Stimulated activated naive CD4-positive, alpha-beta T cell (primary cell): Measurements from ENCODE around the gene PLAGL2.
"Not testable (repeated sequence)": the region's sequence is repeated elsewhere in the genome, so short reads cannot be mapped to it uniquely, and the experiment has no call there.

Source experiments
- DNase-seq, 6 experiments: peaks; one replicate each; lab custom pipeline; 2025; lab: John Stamatoyannopoulos, UW

Gene PLAGL2

DNA sequence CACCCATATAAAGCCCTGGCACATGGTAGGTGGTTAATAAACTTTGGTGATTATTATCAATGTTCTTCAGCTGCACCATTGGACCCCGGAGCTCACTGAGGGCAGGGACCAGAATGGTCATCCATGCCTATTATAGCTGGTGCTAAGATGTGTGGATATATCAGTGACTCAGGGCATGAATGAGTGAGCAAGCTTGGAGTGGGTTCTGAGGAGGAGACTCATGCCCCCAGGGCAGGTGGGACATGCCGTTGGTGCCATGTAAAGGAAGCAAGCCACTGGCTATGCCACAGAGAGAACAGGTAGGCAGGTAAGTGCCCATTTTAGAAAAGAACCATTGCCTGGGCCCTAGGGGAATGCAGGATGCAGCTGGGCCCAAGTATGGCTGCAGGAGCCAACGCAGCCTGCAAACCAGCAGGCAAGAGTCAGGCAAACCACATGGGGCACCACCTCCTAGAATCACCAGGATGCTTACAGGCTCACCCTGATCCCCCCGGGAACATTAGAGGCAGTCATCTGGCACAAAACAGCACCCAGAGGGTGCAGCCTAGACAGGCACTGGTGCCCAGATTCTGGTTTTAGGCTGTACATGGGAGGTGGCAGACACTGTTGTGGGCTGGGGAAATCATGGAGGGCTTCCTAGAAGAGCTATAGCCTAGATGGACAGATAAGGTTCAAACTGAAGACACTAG is 23.5 kb downstream of the PLAGL2 start:
- DNase-seq = no peak

DNA sequence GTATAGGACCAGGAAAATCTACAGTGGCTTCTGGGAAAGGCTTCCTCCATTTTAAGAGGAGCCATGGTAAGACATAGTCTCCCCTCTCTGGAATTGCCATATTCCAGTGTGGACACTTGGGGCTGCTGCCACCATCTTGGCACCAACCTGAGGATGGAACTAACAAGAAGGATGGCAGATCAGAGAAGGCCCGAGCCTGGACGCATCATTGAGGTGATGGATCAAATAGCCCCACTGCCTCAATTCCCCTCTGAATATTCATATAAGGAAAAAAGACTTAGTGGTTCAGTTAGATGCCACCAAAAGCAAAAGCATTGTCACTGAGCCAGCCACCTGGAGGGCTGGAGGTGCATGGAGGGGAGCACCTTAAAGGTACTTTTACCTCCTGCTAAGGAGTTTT is 25.9 kb downstream of the PLAGL2 start:
- DNase-seq = no peak

DNA sequence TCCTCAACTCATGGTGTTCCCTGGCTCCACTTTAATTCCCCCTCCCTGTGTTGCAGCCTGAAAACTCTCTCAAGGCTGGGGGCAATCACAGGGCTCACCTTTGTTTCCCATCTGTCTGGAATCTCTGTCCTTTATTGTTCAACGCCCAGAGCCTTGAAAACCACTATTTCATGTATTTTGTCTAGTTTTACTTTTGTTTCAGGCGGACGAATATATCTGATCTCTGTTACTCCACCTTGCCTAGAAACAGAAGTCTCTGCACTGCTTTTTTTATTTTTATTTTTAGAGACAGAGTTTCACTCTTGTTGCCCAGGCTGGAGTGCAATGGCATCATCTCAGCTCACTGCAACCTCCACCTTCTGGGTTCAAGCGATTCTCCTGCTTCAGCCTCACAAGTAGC is 27.6 kb downstream of the PLAGL2 start:
- no peak for DNase-seq

DNA sequence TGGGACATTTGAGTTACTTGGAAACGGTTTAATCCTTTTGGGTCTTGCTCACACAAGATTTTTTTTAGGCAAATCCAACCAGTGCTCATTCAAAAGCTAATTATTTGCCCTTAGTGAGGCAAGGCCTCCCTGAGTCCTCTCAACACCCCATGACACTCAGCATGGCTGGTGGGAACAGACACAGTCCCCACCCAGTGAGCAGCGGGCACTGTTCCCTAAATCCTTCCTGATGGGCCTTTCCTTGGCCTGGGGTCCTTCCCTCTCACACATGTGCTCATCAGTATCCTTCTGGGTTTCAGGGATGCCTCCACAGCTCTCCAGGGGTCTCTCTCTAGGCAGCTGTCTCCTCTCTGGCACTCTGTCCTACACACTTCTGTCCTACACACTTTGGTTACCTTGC is 28.0 kb downstream of the PLAGL2 start:
- DNase-seq = no peak

DNA sequence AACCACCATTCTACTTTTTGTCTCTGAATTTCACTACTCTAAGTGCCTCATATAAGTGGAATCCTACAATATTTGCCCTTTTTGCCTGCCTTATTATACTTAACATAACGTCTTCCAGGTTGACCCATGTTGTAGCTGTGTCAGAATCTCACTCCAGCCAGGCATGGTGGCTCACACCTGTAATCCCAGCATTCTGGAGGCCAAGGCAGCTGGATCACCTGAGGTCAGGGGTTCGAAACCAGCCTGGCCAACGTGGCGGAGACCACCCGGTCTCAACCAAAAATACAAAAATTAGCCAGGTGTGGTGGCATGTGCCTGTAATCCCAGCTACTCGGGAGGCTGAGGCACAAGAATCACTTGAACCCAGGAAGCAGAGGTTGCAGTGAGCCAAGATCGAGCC is 29.8 kb downstream of the PLAGL2 start:
- DNase-seq = not testable (repeated sequence)

DNA sequence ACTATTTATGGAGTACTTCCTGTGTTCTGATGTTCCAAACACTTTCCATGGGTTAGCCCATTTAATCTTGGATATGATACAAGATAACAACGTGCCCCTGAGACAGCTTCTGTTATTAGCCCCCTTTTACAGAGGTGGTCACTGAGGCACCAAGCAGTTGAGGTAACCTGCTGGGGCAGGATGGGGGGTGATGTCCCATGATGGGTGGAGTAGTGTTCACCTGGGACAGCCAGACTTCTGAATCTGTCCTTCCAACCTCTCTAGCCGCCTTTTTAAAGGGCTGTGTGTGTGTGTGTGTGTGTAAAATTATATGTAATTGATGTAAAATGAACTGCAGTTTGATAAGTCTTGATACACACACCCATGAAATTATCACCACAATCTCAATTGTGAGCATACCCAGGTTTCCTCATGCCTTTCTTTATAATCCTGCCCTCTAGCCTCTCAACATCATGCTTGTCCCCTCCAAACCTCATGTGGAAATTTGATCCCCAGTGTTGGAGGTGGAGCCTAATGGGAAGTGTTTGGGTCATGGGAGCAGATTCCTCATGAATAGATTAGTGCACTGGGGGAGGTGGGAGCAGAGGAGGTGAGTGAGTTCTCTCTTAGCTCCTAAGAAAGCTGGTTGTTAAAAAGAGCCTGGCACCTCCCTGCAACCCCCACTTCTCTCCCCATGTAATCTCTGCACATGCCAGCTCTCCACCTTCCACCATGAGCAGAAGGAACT is 39.2 kb downstream of the PLAGL2 start:
- no peak for DNase-seq

DNA sequence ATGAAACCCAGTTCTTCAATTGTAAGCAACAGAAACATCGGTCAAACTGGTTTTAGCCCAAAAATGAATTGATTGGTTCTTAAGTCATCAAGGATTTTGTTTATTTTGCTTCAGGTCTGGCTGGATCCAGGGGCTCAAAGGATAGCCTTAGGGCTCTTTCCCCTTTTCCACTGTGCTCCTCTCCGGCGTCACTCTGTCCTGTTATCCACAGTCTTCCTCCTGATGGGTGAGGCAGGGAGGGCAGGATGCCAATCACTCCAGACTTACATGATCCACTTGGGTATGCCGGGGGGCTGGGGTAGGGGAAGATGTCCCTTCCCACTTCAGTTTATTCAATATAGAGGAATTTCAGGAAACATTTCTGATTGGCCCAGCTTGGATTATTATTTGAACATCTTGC is 40.0 kb downstream of the PLAGL2 start:
- DNase-seq = no peak

DNA sequence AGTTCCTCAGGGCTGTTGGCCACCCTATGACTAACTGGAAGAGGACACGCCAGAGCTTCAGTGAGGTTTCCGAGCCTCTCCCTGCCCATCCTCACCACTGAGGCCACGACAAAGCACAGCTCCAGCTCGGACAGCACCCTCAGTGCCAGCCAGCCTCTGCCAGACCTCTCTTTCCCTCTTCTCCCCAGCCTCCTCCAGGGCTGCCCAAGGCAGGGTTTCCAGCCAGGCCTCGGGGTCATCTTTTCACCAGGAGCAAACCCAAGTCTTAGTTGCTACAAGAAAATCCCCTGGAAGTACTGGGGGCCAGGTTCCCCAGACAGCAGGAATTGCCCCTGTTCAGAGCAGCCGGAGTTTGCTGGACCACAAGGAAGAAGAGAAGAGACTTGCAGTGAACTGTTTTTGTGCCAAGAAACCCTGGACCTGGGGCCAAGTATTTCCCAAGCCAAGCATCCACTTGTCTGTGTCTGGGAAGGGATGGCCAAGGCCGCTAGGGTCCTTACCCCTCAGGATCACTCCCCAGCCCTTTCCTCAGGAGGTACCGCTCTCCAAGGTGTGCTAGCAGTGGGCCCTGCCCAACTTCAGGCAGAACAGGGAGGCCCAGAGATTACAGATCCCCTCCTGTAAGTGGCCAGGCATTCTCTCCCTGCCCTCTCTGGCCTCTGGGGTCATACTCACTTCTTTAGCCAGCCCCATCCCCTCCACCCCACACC is 41.6 kb downstream of the PLAGL2 start:
- no peak for DNase-seq

DNA sequence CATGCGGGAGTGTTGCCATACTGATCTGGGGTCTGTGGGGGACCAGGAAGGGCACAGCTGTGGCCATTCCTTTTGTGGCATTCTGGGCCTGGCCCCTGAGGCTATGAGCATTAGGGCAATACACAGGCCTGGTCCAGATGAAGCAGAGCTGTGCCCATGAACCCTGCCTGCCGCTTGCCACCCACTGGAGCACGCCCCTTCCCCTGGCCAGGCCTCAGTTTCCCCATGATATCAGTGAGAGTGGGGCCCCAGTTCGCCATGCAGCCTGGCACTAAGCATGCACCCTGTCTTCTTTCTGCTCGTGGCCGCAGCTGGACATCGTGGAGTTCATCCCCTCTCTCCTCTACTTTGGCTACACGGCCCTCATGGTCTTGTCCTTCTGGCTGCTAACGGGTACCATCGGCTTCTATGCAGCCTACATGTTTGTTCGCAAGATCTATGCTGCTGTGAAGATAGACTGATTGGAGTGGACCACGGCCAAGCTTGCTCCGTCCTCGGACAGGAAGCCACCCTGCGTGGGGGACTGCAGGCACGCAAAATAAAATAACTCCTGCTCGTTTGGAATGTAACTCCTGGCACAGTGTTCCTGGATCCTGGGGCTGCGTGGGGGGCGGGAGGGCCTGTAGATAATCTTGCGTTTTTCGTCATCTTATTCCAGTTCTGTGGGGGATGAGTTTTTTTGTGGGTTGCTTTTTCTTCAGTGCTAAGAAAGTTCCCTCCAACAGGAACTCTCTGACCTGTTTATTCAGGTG is 42.4 kb downstream of the PLAGL2 start:
- no peak for DNase-seq

DNA sequence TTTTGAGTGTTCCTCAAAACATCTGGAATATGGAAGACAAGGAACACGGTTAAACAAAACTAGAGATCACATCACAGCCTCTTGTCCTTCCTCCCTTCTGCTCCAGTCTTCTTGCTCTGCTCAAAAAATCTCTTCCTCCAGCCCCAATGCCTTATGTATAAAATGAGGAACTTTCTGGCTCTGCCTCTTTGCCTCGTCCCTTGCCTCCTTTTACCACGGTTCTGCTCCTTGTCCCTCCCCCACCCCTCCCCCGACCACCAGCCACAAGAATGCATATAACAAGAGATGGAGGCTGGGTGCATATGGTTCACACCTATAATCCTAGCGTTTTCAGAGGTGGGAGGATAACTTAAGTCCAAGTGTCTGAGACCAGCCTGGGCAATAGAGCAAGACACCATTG is 43.6 kb downstream of the PLAGL2 start:
- no peak for DNase-seq

DNA sequence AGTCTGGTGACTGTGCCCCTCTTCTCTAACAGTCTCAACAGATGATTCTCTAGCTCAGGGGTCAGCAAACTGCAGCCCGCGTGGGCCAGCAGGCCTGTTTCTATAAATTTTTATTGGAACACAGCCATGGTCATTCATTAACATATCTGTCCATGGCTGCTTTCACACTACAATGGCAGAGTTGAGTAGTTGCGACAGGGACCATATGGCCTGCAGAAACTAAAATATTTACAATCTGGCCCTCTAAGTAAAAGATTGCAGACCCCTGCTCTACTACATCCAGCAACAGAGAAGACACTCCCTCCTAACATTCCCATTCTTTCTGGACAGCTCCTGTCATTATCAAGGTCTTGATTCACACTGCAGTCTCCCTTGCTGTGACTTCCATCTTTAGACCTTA is 45.2 kb downstream of the PLAGL2 start:
- no peak for DNase-seq

DNA sequence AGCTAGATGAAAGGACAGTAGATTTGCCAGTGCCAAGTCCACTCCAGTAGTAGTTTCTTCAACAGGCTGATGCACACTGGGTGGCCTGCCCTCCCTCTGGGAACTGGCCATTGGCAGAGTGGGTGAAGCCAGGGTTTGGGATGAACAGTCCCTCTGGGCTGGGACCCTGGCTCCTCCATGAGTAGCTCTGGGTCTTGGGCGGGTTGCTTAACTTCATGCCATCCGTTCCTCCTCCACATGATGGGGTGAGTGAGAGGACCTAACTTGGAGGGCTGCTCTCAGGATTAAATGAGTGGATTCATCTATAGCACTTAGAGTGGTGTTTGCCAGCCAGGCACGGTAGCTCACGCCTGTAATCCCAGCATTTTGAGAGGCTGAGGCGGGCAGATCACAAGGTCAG is 47.2 kb downstream of the PLAGL2 start:
- DNase-seq = no peak

DNA sequence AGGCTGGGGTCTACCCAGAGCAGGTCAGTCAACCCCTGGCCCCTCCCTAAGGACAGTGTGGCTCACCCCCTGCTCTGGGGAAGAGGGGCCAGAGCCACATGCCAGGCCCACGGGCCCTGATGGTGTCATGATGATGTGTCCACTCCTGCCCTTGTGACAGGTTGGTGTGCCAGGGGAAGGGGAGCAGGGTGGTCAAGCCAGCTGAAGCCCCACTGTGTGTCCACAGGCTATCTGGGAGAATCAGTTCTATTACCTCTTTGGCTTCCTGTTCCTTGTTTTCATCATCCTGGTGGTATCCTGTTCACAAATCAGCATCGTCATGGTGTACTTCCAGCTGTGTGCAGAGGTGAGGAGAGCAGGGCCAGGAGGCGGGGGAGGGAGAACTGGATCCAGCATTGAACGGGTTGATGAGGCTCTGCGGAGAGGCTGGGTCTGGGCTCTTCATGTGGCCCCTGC is 47.7 kb downstream of the PLAGL2 start:
- no peak for DNase-seq

DNA sequence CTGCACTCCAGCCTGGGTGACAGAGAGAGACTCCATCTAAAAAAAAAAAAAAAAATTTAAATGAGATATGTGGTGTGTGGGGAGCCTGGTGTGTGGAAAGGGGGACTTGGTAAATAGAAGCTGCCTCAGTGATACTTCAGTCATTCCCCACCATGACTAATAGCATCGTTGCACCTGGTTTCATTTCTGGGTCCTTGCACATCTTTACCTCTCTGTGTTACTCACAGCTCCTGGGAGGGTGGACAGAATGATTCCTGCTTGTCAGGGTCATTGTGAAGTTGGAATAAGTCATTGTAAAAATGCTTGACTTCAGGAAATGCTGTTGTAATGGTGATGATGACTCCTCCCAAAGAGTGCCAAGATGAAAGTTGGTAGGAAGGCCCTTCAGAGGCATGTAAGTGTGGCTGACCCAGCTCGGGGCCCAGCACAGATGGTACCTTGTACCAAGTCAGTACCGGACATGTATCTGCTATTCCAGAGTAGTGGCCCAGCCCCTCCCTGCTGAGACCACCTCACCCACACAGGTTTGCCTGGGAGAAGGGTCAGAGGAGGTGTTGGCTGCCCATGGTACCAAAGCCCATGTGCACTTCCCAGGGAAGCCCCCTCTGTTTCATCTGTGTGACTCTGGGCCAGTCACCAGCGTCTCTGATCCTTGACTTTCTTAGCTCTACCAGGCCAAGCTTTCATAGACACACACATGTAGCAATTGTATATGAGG is 48.4 kb downstream of the PLAGL2 start:
- no peak for DNase-seq

DNA sequence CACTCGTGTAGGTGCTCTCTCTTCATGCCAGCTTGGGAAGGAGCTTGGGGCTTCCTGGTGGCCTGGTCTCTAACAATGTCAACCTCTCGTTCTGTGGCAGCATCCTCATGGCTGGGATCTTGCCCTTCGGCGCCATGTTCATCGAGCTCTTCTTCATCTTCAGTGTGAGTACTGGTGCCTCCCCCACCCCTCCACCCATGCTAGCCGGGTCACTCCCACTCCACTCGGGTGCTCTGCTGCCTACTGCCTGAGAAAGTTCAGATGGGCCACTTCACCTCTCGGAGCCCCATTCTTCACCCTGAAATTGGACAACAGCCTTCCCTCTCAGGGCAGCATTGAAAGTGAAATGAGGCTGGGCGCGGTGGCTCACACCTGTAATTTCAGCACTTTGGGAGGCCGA is 49.2 kb downstream of the PLAGL2 start:
- no peak for DNase-seq

DNA sequence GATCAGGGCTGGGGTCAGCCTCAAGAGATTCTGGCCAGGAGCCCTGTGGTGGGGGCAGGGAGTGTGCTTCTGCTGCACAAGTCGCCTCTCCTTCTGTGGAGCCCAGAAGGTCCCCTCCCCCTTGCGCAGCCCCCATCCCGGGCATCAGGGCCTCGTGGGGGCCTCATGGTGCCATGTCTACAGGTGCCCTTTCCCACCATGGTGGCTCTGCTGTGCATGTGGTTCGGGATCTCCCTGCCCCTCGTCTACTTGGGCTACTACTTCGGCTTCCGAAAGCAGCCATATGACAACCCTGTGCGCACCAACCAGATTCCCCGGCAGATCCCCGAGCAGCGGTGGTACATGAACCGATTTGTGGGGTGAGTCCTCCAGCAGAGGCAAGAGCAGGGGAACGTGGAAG is 49.9 kb downstream of the PLAGL2 start:
- no peak for DNase-seq

DNA sequence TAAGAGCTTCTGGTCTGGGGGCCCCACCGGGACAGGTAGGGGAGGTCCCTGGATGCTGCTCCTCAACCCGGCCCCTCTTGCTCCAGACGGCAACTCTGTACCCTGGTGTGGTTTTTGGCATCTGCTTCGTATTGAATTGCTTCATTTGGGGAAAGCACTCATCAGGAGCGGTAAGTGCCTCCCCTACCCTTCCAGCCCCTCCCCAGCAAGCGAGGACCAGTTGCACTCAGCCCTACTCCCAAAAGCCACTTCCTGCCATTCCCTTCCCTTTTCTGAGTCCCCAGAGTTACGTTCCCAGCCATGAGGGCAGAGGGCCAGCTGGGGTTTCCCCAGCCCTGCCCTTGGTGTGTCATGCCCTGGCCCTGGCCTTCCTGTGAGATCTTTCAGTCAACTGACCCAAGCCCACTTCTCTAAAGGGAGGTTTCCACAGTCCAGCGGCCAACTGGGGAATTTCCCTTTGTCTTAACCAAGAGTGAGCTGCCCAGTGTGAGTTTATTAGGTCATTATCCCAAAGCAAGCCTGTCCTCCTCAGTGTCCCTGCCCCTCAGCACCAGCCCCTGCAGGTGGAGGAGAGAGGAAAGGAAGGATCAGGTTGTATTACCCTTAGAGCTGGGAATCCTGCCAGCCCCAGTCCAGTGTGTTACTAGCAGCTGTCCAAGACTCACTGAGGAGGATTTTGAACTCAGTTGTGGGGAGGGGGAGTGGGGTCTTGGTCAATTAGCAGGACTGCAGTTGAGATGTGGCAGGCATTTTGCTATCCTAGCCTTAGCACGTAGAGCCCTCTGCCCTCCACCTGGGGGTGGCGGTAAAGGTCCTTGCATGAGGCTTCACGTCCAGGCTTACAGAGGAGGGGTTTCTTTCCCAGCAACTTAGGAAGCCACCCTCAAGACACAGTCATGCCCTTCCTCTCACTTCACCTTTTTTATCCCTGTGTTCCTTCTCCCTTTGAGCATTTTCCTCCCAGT is 52.2 kb downstream of the PLAGL2 start:
- DNase-seq = peak in 2 of 6 experiments; percentile 8 to 12

DNA sequence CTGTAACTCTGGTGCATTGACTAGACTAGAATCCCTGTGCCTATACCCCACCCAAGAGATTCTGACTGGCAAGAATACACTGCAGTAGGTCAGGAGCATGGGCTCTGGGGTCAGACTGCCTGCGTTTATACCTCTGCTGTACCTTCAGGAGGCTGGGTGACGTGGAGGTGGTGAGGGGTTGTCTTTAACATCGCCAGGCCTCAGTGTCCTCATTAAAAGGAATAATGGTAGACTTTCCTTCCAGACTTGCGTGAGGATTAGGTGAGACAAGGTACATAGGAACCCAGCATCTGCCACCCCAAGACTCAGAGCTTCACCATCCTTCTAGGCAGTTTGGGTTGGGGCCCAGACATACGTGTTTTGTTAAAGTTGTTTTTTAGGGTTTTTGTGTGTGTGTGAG is 53.8 kb downstream of the PLAGL2 start:
- no peak for DNase-seq

DNA sequence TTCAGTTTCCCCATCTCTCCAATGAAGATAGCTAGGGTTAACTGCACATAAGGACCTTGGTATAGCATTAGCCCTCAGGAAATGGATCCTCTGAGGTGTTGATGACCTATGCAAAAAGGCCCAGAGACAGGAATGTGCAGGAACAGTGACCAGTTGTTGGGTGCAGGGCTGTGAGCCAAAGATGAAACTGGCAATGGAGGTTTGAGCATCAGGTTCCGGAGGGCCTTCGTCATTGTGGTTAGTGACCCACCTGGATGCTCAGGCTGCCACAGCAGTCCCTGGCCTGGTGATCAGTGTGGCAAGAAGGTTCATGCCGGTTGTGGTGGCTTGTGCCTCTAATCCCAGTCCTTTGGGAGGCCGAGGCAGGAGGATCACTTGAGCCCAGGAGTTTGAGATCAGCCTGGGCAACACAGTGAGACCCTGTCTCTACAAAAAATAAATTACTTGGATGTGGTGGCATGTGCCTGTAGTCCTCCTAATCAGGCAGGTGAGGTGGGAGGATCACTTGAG is 54.3 kb downstream of the PLAGL2 start:
- DNase-seq = no peak

DNA sequence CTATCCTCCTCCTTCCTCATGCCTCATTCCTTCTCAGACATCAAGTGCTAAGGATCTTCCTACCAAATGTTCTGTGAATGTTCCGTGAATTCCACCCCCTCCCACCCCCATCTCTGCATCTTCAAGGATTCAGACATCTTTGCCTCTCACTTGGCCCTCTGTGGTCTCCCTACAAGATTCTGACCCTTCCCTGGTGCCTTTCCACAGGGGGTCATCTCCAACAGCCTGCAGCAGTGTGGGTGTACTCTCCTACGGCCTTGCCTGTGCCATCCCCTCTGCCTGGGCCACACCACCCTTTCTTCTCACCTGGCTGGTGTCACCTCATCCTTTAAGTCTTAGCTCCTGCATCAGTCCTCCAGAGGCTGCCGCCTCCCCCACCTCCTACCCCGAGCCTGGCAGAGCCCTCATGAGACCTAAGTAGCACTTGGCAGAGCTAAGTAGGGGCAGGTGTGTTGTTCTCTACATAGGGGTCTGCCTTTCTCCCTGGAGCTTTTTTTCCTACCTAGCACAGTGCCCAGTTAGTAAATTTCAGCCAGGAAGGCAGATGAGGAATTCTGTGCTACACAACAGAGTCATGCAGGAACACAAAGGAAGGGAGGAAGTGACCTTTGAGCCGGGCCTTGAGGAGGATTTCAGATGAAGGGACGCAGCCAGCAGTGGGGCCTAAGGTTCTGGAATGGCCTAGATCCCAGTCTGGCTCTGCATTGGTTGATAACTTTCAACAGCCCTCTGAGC is 55.0 kb downstream of the PLAGL2 start:
- DNase-seq = no peak
